ENCODE data around the gene CDH4.

GRCh38 chr20:61482056-61482887 is 230.2 kb downstream of the CDH4 start:
- no peak for TF ChIP-seq CTCF (IDR thresholded peaks at IDR 0.05)
- no peak for TF ChIP-seq POLR2A (IDR thresholded peaks at IDR 0.05)
